ENCODE measurements around the gene GNGT2.
"Not testable (repeated sequence)": the region's sequence is repeated elsewhere in the genome, so short reads cannot be mapped to it uniquely, and the experiment has no call there.

Gene GNGT2

DNA sequence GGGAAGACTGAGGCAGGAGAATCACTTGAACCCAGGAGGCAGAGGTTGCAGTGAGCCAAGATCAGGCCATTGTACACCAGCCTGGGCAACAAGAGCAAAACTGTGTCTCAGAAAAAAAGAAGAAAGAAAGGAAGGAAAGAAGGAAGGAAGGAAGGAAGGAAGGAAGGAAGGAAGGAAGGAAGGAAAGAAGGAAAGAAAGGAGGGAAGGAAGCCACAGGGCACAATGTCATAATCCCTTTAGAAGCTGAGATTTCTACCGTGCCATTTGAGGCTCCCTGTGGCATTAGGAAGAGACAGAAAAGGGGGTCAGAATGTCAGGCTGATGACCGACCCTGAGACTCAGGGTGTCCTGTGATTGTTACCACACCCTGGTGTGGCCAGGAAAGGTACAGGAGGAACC lies 6.6 kb downstream of the GNGT2 start:
- DNase-seq, result no peak

DNA sequence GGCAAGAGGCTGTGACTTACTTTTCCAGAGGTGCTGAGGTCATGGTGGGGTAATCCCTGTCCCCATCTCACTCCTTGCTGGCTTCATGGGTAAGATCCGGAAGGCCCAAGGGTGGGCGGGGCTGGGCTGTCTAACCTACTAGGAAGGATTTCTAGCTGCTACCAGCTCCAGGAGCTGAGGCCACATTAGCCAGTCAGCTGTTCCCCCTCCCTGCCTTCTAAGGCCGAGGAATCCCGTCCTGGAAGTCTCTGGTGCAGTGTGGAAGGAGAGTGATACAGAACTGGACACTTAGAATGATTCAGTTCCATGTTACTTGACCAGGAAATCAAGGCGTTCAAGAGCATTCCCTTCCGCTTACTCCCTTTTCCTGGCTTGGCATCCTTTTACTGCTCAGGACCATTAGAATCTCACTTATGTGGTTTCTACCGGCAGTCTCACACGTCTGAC lies 8.9 kb downstream of the GNGT2 start:
- no peak for DNase-seq

DNA sequence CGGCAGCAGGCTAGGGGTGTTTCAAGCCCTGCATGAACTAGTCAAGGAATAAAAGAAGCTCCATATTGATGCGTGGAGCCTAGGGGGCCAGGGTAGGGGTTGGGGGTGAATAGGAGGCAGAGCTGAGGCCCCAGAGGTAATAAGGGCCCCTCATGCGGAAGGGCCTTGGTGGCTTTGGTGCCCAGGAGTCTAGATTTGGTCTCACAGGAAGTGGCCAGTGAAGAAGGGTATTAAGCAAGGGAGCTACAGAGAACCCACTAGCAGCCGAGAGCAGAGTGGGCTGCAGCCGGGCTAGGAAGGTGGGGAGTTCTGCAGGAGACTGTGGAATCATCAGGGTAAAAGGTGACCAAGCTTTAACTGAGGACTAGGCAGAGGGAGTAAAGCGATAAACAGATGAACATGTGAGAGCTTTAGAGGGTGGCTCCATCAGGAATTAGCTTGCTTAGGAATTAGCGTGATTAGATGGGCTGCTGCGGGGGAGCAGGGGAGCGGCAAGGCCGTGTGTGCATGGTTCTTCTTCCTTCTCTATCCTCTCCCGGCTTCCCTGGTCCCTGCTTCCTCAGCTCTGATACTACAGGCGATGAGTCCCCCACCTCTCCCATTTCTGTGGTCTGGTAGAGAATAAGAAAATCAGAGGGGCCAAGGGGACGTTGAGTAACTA lies 9.8 kb downstream of the GNGT2 start:
- DNase-seq, result no peak

DNA sequence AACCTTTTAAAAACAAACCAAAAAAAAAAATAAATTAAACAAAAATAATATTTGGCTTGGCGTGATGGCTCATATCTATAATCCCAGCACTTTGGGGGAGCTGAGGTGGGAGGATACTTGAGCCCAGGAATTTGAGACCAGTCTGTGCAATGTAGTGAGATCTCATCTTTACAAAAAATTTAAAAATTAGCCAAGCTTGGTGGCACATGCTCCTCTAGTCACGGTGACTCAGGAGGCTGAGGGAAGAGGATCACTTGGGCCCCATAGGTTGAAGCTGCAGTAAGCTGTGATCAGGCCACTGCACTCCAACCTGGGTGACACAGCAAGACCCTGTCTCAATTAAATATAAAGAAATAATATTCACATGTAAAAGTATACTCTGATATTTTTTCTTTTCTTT lies 12.2 kb downstream of the GNGT2 start:
- no peak for DNase-seq

DNA sequence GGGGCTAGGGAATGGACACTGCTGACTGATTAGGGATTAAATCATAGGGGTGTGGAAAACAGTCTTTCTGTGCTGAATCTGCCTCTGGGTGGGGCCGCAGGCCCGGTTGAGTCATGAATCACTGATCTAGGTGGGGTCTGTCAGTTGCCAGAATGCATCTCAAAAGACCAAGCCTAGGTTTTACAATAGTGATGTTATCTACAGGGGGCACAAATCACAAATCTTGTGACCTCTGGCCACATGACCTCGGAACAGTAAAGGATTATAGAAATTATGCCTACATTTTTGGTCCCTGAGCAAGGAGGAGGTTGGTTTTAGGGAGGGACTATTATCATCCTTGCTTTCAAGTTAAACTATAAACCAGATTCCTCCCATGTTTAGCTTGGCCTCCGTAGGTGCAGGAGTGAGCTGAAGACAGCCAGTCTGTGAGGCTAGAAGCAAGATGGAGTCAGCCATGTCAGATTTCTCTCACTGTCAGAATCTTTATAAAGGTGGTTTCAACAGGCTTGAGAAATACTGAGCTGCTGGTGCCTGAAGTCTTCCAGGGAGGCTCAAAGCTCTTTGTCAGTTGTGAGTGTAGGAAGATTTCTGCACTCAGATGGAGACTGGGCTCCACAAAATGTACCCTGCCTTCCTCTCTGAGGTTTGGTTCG lies 12.9 kb downstream of the GNGT2 start:
- no peak for DNase-seq

GRCh38 chr17:49196520-49196919 lies 13.9 kb downstream of the GNGT2 start:
- no peak for DNase-seq

DNA sequence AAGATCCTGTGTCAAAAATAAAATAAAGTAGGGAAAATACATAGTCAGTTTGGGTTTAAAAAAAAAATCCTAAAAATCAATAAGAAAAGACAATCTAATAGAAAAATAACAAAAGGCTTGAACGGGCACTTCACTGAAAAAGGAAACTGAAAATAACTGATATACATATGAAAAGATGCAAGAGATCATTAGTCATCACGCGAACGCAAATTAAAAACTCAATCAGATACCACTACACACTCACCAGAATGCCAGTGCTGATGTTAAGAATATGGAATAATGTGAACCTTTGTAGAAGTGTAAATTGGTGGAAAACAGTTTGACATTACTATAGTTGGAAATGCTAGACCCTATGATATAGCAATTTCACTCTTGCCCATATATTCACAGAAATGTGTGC lies 14.6 kb downstream of the GNGT2 start:
- no peak for DNase-seq

- no peak for DNase-seq
Measured at GRCh38 chr17:49194297-49194607, 16.1 kb downstream of the GNGT2 start.

DNA sequence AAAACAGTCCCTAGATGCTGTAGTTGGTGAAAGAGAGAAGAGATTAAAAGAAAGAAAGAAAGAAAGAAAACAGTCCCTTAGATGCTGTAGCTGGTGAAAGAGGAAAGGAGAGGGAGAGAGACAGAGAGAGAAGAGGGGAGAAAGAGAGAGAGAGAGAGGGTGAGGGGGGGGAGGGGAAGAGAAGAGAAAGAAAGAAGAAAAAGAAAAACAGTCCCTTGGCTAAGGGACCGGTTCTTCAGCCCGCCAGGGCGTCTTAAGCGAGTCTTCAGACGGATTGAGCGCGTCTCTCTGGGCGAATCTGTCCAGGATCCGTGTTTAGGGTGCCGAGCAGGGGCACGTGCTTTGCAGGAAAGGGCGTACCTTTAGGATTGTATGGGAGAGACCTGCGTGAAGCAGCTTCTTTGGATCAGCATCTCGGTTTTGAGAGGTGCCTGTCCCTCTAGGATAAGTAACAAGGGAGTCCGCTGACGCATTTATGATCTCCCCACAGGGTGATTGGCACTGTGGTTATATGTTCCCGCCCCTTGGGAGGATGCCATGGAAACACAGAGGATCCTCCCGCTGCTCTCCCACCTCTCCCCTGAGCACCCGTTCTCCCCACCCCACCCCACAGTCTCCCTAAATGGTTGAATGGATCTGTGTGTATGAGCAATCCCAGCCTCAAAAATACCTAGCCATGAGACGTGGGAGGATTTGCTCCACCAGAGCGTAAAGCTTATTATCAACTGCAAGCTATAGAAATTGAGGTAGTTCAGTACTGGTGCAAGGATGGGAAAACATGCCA lies 16.7 kb downstream of the GNGT2 start:
- no peak for DNase-seq

DNA sequence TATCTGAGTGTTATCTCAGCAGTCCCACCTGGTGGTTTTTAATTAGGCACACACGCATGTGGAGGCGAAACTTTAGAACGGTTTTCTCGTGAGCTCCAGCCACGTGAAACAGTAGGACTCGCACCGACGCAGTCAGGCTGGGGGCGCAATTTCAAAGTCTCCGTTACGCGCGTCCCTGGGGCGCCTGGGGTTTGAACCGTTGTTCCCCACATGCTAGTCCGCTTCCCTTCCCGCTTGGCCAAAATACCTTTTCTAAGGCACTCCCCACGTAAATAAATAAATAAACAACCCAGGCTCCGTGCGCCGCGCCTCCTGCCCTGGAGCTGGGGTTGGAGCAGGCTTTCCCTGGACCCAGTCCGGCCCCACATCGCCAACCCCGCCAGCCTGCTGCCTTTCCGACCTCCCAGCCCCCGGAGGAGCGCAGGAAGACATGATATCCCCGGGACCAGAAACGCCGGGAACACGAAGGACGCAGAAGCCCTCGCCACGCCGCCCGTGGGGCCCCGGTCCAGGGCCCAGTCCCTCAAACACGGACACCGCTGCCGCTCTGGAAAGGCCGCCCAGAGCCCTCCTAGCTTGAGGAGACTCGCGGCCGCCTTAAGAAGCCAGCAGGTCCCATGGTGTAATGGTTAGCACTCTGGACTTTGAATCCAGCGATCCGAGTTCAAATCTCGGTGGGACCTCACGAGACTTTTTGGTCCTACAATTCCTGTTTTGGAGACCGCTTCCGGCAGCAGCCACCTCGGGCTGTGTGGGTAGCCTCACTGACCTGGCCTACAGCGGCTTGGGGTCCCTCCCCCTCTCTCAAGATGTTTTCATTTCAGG lies 18.2 kb downstream of the GNGT2 start:
- peak; percentile 98 for DNase-seq

DNA sequence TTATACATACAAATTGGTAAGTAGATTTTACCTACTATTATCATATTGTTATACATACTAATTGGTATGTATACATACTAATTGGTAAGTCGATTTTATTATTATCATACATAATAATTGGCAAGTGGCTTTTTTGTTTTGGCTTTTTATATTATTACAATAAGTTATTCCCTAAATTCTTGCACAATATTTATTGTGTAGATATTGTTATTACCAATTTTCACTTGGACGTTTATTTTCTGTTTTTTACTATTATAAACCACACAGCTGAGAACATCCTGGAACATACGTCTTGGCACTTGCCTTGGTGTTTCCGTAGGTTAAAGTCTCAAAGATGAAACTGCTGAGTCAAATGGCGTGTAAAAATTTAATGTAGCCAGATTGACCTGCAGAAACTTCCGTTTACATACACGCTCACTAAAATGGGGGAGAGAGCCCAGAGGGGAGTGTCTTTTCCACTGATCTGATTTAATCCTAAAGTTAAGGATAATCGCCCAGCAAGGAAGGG lies 18.9 kb downstream of the GNGT2 start:
- no peak for DNase-seq

DNA sequence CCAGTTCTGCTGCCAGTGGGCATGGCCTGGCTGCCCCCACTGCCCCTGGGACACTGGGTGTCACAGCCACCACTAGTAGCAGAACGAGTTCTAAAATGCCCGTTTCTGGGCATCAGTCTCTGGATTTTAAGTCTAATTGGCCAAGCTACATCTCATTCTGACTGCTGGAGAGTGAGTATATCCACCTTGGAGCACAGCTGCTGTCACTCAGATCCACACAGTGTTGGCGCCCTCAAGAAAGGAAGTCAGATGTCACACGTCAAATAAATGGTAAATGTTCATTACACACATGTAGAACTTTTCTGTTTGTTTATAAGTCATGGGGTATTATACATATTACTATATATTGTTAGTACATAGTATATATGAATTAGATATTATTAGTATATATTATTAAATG lies 19.4 kb downstream of the GNGT2 start:
- no peak for DNase-seq

DNA sequence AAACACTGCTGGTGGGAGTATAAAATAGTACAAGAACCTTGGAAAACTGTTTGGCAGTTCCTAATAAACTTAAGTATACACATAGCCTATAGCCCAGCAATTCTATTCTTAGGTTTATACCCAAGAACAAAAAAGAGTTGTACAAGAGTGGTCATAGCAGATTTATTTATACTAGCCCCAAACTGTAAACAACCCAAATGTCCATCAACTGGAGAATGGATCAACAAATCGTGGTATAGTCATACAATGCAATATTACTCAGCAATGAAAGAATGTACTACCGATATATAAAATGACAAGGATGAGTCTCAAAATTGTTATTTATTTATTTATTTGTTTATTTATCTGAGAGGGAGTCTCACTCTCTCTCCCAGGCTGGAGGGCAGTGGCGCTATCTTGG lies 23.1 kb downstream of the GNGT2 start:
- DNase-seq, result no peak

- not testable (repeated sequence) for DNase-seq
Measured at GRCh38 chr17:49185381-49185780, 25.0 kb downstream of the GNGT2 start.

DNA sequence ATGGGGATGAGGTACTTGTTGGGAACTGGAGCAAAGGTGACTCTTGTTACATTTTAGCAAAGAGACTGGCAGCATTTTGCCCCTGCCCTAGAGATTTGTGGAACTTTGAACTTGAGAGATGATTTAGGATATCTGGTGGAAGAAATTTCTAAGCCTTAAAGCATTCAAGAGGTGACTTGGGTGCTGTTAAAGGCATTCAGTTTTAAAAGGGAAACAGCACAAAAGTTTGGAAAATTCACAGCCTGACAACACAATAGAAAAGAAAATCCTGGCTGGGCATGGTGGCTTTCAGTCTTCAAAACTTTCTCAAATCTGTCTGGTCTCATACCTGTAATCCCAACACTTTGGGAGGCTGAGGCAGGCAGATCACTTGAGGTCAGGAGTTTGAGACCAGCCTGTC lies 25.9 kb downstream of the GNGT2 start:
- DNase-seq, result not testable (repeated sequence)

DNA sequence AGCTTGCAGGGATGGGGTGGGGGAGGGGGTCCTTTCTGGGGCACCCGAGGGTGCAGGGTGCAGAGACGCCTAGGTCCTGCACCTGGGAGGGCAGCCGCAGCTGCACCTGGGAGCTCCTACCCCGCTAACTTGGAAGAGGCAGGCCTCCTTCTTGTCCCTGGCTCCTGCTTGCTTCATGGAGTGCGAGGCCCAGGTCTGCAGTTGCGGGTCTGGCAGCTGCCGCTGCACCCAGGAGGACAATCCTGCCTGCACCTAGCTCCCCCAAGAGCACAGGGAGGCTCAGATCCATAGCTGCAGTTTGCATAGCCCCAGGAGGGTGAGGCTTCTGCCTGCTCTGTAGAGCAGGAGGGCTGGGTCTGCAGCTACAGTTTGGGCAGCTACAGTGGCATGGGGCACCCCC lies 26.6 kb downstream of the GNGT2 start:
- DNase-seq, result no peak

GRCh38 chr17:49183341-49183740 lies 27.0 kb downstream of the GNGT2 start:
- no peak for DNase-seq

- DNase-seq, result no peak
Measured at GRCh38 chr17:49180998-49181635, 29.3 kb downstream of the GNGT2 start.

- DNase-seq, result no peak
Measured at GRCh38 chr17:49180303-49180702, 30.1 kb downstream of the GNGT2 start.

DNA sequence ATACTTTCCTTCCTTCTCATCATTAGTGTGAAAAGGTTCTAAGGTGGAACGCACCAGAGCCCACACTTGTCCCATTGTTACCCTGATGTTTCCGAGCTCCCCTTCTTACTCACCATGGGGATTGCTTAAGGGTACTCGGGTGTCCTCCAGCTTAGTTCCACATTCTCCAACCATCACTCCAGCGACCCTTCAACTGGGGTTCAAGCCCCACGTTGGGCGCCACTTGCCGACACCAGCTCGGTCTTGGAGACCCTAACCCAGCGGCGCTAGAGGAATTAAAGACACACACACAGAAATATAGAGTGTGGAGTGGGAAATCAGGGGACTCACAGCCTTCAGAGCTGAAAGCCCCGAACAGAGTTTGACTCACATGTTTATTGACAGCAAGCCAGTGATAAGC lies 34.4 kb downstream of the GNGT2 start:
- not testable (repeated sequence) for DNase-seq

DNA sequence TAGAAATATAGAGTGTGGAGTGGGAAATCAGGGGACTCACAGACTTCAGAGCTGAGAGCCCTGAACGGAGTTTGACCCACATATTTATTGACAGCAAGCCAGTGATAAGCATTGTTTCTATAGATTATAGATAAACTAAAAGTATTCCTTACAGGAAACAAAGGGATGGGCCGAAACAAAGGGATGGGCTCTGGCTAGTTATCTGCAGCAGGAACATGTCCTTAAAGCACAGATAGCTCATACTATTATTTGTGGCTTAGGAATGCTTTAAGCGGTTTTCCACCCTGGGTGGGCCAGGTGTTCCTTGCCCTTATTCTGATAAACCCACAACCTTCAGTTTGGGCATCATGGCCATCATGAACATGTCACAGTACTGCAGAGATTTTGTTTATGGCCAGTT lies 39.7 kb downstream of the GNGT2 start:
- DNase-seq, result not testable (repeated sequence)

DNA sequence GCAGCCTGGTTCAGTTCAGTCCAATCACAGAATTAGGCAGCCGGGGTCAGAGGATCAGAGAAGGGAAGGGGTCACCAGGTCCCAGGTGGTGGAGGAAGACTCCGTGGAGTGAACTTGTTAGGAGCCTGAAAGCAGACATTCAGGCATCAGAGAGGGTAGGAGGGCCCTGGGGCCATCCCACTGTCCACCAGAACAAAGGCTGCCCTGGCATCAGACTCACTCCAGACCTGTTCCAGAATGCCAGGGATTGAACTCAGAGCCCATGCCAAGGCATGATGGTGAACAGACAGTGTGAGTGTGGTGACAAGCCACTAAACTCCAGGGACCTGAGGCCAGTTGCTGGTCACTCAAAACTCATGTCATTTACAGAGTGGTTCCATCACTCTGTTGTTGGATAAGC lies 40.2 kb downstream of the GNGT2 start:
- no peak for DNase-seq

DNA sequence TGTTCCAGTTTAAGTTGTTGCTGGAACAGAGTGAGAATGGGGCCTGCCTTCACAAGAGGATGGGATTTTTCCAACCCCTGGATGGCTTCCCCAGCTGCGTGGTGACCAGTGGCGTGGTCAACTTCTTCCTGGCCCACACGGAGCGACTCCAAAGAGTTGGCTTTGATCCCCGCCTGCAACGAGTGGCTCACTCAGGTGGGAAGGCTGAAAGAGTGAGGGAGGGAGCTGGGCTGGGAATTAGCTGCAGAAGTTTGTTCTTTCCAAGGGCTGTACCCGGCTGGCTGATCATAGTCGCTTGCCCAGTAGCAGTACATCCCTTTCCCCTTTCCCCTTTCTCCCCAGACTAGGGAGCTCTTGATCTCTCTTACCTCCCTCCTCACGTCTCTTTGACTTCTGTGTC lies 41.7 kb downstream of the GNGT2 start:
- no peak for DNase-seq

All from GOT3 (cell line).